ENCODE results near the gene HYDIN.

DNA sequence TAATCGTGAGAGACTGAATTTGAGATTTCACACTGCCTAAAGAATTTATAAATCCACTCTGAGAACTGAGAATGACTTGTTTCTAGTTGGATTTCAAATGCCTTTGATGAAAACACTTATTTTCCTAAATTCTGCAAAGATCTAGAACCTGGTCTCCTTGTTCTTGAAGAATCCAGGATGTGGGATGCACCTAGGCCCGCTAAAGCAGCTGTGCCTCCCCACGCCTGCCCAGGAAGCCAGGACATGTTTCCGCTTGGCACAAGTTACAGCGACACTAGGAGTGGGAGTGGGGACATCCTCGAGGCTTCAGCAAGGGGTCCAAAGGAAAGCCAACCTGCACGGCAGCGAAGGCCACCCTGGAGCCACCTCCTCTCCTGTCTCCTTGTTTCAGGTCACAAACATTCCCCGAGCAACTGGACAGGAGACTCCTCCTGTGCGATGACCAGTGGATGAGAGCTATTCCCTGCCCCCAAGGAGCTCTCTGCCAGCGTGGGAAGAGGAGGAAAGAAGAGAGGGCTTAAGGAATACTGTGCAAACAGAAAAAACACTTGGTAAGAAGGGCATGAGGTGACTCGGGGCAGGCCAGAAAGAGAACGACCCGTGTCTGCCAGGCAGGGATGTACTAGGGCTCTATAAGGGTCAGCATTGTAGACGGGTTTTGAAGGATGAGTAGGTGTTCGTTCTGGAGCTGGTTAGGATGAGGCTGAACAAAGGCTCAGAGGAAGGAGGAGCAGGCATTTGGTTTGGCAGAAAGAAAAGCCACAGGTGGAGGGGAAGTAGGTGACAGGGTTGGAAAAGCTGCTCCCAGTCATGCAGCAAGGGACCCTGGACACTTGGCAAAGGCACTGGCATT is 440.7 kb downstream of the HYDIN start:
- no peak for TF ChIP-seq CTCF (IDR thresholded peaks at IDR 0.05)
- TF ChIP-seq POLR2AphosphoS5 (IDR thresholded peaks at IDR 0.05): no peak
